NCI-H1694 (cell line): ENCODE data around the gene NLRP2B.
"Not testable (repeated sequence)": the region's sequence is repeated elsewhere in the genome, so short reads cannot be mapped to it uniquely, and the experiment has no call there.

Experiments
- DNase-seq: peaks from one replicate; lab custom pipeline; 2025; lab: John Stamatoyannopoulos, UW

Gene NLRP2B

GRCh38 chrX:57680160-57680559 lies at the start of gene NLRP2B:
Gene NLRP2B, minus strand, starts transcription at chrX:57680260.
- DNase-seq, result no peak

- not testable (repeated sequence) for DNase-seq
Observed at GRCh38 chrX:57725995-57726394, 45.9 kb upstream of the NLRP2B start.

GRCh38 chrX:57681341-57681740 lies 1.3 kb upstream of the NLRP2B start:
- DNase-seq, result no peak

GRCh38 chrX:57678686-57679428 lies 1.2 kb downstream of the NLRP2B start:
- no peak for DNase-seq

- no peak for DNase-seq
Observed at GRCh38 chrX:57677132-57677858, 2.8 kb downstream of the NLRP2B start.

- DNase-seq, result no peak
Observed at GRCh38 chrX:57675320-57675719, 4.7 kb downstream of the NLRP2B start.

- no peak for DNase-seq
Observed at GRCh38 chrX:57674861-57675260, 5.2 kb downstream of the NLRP2B start.

- no peak for DNase-seq
Observed at GRCh38 chrX:57669961-57670360, 10.1 kb downstream of the NLRP2B start.

- no peak for DNase-seq
Observed at GRCh38 chrX:57667010-57667409, 13.1 kb downstream of the NLRP2B start.

GRCh38 chrX:57655065-57655464 lies 25.0 kb downstream of the NLRP2B start:
- no peak for DNase-seq

GRCh38 chrX:57652705-57653104 lies 27.4 kb downstream of the NLRP2B start:
- no peak for DNase-seq

- DNase-seq, result no peak
Observed at GRCh38 chrX:57651169-57651919, 28.7 kb downstream of the NLRP2B start.

GRCh38 chrX:57647020-57647419 lies 33.0 kb downstream of the NLRP2B start:
- no peak for DNase-seq

- DNase-seq, result no peak
Observed at GRCh38 chrX:57643698-57644097, 36.4 kb downstream of the NLRP2B start.

- no peak for DNase-seq
Observed at GRCh38 chrX:57641338-57641737, 38.7 kb downstream of the NLRP2B start.

GRCh38 chrX:57640674-57641016 lies 39.4 kb downstream of the NLRP2B start:
- DNase-seq, result no peak

- not testable (repeated sequence) for DNase-seq
Observed at GRCh38 chrX:57629438-57629837, 50.6 kb downstream of the NLRP2B start.
